ENCODE data around the gene IL34.
"Not testable (repeated sequence)": the region's sequence is repeated elsewhere in the genome, so short reads cannot be mapped to it uniquely, and the experiment has no call there.

IL34 gene

DNA sequence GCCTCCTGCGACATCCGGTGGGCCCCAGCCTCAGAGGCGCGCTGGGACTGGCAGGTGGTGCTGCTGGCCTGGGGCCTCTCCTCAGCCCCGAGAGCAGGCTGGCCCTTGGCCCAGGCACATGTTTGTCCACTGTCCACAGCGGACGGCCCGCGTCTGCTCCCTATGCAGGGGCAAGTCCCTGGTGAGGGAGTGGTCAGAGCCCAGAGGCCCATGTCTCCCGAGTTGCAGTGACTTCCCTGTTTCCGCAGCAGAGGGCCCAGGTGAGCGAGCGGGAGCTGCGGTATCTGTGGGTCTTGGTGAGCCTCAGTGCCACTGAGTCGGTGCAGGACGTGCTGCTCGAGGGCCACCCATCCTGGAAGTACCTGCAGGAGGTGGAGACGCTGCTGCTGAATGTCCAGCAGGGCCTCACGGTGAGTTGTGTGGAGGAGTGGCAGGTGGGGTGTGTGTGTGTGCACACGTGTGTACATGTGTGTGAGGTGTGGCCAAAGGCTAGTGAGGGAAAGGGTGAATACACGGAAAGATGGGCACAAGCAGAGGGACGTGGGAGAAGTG, 10.4 kb downstream of the IL34 start:
- DNase-seq (ENCODE audit: low read depth, low spot score) = no peak

DNA sequence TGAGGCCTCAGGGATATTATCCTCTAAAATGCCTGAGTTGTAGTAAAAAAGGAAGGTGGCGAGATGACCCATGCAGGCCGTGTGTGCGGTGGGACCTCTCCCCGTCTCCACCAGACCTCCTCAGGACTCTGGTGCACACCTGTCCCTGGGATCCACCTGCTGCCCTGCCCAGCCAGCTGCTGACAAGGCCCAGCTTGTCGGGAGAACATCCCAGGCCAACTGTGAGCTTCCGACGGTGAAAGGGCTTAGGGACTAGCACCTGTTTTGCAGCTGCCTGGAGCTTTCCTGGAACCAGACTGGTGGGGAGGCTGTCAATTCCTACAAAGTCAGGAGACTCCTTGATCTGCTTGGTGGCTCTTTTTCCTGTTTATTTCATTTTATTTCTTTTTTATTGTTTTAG, 11.6 kb downstream of the IL34 start:
- DNase-seq (ENCODE audit: low read depth, low spot score) = no peak

DNA sequence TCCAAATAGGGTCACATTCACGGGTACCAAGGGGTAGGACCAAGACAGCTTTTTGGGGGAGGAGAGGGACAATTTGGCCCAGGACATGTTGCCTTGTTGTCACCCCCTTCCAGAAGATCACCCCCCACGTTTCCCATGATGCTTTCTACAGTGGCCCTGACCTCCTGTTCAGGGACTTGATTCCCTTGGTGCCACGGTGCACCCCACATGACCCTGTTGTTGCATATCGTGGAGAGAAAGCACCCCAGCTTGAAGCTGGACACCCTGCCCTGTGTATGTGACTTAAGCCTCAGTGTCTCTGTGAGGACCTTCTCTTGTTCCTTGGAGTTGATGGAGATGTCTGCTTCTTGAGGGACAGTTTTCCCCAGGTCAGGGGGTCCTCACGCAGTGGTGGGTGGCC, 12.6 kb downstream of the IL34 start:
- no peak for DNase-seq (ENCODE audit: low read depth, low spot score)

DNA sequence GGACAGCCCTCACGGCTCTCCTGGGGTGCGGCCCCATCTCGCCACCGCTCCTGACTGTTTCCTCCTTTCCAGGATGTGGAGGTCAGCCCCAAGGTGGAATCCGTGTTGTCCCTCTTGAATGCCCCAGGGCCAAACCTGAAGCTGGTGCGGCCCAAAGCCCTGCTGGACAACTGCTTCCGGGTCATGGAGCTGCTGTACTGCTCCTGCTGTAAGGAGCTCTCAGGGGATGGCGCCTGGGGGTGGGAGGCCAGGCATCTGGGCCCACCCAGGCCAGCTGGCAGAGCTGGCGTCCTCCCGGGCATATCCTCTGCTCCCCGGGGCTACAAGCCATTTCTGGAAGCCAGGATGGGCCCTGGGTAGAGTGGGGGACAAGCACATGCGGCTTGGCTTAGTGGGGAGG, 13.2 kb downstream of the IL34 start:
- DNase-seq (ENCODE audit: low read depth, low spot score) = no peak

- DNase-seq (ENCODE audit: low read depth, low spot score) = no peak
Measured at GRCh38 chr16:70659953-70660671, 13.8 kb downstream of the IL34 start.

DNA sequence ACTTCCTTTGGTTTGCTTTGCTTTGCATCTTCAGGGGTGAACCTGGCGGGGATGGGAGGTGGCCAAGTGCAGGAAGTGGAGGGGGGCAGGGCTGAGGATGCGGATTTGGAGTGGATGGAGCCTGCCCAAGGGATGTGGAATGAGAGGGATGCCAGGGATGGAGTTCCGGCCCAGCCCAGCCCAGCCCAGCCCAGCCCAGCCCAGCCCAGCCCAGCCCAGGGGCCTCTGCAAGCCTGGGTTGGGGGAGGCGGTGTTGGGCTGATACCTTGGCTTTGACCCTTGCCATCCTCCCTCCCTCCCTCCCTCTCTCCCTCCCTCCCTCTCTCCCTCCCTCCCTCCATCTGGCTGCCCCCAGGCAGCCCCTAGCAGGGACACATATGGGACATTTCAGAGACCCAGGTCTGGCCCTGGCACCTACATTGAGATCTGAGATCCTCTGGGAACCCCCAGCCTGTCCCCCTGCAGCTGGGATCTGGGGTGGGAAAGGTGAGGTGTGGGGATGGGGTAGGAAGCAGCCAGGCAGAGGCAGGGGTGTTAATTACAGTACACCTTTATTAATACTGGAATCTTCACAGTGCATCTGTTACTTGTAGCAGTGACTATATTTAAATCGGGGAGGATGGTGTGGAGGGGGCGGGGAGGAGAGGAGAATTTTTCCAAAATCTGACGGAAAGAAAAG, 14.5 kb downstream of the IL34 start:
- no peak for DNase-seq (ENCODE audit: low read depth, low spot score)

GRCh38 chr16:70661534-70661917, 15.2 kb downstream of the IL34 start:
- no peak for DNase-seq (ENCODE audit: low read depth, low spot score)

- DNase-seq (ENCODE audit: low read depth, low spot score) = no peak
Measured at GRCh38 chr16:70661918-70662641, 15.7 kb downstream of the IL34 start.

- DNase-seq (ENCODE audit: low read depth, low spot score) = no peak
Measured at GRCh38 chr16:70662991-70663523, 16.7 kb downstream of the IL34 start.

DNA sequence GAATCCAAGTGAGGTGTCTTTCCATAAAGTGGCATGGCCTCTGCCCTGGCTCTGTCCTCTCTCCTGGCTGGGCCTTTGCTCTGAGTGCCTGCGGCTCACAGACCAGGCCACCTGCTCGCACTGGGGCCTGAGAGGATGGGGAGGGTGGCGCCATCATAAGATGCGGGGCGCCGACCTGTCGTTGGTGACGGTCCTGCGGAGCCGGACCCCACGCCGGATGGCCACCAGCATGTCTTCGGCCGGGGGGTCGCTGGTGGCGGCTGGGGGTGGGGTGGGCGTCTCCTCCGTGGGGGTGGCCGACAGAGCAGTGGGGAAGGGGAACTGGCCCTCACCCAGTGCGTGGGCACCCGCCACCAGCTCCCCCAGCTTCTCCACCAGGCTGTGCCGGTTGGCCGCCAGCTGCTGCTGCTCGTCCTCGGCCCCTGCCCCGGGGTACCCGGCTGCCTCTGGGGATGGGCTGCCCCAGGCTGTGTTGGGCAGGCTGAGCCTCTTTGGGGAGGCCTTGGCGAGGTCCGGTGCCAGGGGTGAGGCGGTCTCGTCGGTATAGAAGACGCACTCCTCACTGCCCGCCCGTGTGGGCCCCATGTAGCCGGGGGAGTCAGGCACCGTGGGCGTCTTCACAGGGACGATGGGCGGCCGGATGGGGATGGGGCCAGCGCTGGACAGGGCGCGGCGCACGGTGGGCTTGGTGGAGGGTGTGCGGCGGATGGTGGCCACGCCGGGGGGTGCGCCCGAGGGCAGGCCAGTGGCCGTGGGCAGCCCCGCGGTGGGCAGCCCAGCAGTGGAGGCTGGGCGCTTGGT, 17.4 kb downstream of the IL34 start:
- no peak for DNase-seq (ENCODE audit: low read depth, low spot score)

DNA sequence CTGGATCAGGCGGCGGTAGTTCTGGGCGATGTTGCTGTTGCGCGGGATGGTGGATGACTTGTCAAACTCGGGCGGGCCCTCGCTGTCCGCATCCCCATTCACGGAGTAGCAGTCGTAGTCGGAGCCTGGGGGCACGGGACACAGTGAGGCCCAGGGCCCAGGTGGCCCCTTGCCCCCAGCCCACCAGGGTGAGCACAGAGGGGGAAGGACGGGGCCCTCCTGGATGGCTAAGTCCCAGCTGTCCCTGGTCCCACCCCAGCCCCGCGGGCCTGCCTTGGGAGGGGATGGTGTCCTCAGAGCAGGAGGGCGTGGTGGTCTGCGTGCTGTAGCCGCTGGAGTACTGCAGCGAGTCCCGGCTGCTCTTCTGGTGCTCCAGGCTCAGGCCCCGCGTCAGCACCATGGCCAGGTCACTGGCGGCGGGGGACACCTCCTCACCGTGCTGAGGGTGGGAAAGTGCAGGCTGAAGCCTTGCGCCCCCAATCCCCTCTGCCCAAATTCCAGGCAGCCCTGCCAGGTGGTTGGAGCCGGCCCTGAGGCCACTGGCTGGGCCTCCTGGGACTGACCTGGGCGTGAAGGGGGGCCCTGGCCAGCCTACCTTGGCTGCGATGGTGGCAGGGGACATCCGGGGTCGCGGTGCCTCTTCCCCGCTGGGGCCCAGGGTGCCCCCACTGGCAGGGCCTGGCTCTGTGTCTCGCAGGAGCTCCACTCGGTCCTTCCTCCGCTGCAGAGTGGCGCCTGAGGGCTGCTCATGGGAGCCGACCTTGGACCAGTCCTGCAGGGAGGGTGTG, 18.2 kb downstream of the IL34 start:
- DNase-seq (ENCODE audit: low read depth, low spot score) = no peak

- DNase-seq (ENCODE audit: low read depth, low spot score) = no peak
Measured at GRCh38 chr16:70665113-70665694, 18.8 kb downstream of the IL34 start.

DNA sequence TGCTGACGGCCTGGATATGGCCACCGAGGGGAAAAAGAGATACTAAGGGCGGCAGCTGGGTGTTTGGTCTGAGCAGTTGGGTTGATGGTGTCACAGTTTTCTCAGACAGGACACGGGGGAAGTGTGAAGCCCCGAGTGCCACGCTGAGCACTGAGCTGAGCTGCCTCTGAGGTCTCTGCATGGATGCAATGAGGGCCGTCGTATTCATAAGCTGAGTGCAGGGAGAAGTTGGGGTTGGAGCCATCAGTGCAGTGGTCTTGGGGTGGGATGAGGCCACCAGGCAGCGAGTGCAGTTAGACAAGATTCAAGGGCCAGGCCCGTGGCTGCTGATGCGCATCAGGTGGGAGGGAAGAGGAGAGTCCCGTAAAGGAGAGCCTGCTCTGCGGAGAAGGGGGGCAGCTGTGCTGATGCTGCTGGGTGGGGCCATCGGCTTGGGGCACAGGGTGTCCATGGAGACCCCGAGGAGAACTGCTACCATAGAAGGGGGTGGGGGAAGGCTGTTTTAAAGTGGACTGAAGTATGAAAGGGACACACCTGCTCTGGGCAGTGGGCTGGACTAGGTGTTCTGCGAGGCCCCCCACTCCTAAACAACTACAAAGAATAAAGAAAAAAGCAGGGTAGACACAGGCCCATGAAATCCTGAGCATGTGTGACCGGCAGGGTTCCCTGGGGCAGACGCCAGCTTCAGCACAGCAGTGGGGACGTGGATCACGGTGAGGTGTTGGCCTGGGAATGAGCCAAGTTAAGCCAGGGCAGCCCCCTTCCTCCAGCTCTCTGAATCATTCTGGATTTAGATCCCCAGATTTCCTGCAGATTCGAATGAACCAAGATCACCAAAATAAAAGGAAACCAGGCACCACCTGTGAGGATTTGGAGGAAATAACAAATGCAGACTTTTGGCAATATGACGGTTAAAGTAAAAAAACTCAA, 19.7 kb downstream of the IL34 start:
- no peak for DNase-seq (ENCODE audit: low read depth, low spot score)

GRCh38 chr16:70670175-70670574, 23.8 kb downstream of the IL34 start:
- no peak for DNase-seq (ENCODE audit: low read depth, low spot score)

DNA sequence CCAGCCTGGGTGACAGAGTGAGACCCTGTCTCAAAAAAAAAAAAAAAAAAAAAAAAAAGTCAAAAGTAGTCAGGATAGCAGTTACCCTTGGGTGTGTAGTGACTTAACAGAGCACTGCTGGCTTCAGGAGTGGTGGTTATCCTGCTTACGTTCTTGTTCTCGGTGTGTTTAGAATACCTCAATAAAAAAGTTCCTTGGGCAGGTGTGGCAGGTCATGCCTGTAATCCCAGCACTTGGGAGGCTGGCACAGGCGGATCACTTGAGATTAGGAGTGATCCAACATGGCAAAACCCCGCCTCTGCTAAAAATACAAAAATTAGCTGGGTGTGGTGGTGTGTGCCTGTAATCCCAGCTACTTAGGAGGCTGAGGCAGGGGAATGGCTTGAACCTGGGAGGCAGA, 24.6 kb downstream of the IL34 start:
- DNase-seq (ENCODE audit: low read depth, low spot score) = not testable (repeated sequence)

- no peak for DNase-seq (ENCODE audit: low read depth, low spot score)
Measured at GRCh38 chr16:70674221-70675014, 28.1 kb downstream of the IL34 start.

GRCh38 chr16:70675851-70676513, 29.6 kb downstream of the IL34 start:
- DNase-seq (ENCODE audit: low read depth, low spot score) = no peak
